HEK293 (cell line): ENCODE measurements around the gene HLA-DMB.
A peak's percentile ranks its signal among the peaks of the same experiment; 100 is the strongest.

Source experiments
- CTCF ChIA-PET: fragments of 350-600 bp; formaldehyde crosslinking; extraction: SDS; loops from one replicate; lab custom pipeline; 2021; ENCODE audit warnings: antibody characterized with exemption; lab: Yijun Ruan, JAX
- POLR2A ChIA-PET: fragments of 300-600 bp; formaldehyde crosslinking; extraction: SDS; loops from one replicate; lab custom pipeline; 2020; ENCODE audit warnings: antibody characterized with exemption, inconsistent platforms; lab: Yijun Ruan, JAX
- H3K27ac ChIP-seq: fragments of 200-500 bp; sonication (Bioruptor generic); 2 replicates; pipeline ENCODE4 v1.5.1; 2014; ENCODE audit warnings: low read depth, low read length, control low read depth, inconsistent platforms; ENCODE audit errors: extremely low read depth
- H3K36me3 ChIP-seq, 2 experiments: fragments of 200-500 bp in 1 of 2; sonication (Bioruptor generic) in 1 of 2; 1 replicate in 1 of 2; 2 replicates in 1 of 2; pipeline ENCODE4 v1.5.1; 2014 to 2017; ENCODE audit warnings: inconsistent platforms in 2 of 2, low read length in 2 of 2; ENCODE audit not compliant: control insufficient read depth in 2 of 2, insufficient read depth in 1 of 2
- H3K4me1 ChIP-seq: fragments of 200-500 bp; sonication (Bioruptor generic); 2 replicates; pipeline ENCODE4 v1.5.1; 2014; ENCODE audit warnings: mild to moderate bottlenecking, low read length, inconsistent platforms; ENCODE audit not compliant: control insufficient read depth, insufficient read depth
- H3K4me3 ChIP-seq: 2 replicates; pipeline ENCODE4 v1.5.1; 2011; ENCODE audit warnings: low read depth, mild to moderate bottlenecking, control low read depth, low read length, moderate library complexity
- H3K9me3 ChIP-seq: fragments of 200-500 bp; sonication (Bioruptor generic); 2 replicates; pipeline ENCODE4 v1.5.1; 2014; ENCODE audit warnings: low read depth, low read length, inconsistent platforms; ENCODE audit not compliant: control insufficient read depth, insufficient read depth
- EGR2 ChIP-seq: fragments of 450-650 bp; formaldehyde crosslinking; IDR thresholded peaks from 2 replicates; pipeline ENCODE4 v1.5.1; 2016; ENCODE audit warnings: low read depth, missing biosample characterization, missing genetic modification characterization
- GLI4 ChIP-seq: fragments of 450-650 bp; formaldehyde crosslinking; IDR thresholded peaks from 2 replicates; pipeline ENCODE4 v1.5.1; 2016; ENCODE audit warnings: missing biosample characterization, missing genetic modification characterization
- KLF8 ChIP-seq: fragments of 450-650 bp; formaldehyde crosslinking; IDR thresholded peaks from 2 replicates; pipeline ENCODE4 v1.5.1; 2016; ENCODE audit warnings: missing biosample characterization, missing genetic modification characterization
- KLF9 ChIP-seq: fragments of 450-650 bp; formaldehyde crosslinking; IDR thresholded peaks from 2 replicates; pipeline ENCODE4 v1.5.1; 2016; ENCODE audit warnings: missing biosample characterization, missing genetic modification characterization, low read depth
- OSR2 ChIP-seq: fragments of 450-650 bp; formaldehyde crosslinking; IDR thresholded peaks from 2 replicates; pipeline ENCODE4 v1.5.1; 2016; ENCODE audit warnings: missing biosample characterization, missing genetic modification characterization
- ZBTB1 ChIP-seq: fragments of 450-650 bp; formaldehyde crosslinking; IDR thresholded peaks from 2 replicates; pipeline ENCODE4 v1.5.1; 2016; ENCODE audit warnings: missing biosample characterization, missing genetic modification characterization
- ZEB2 ChIP-seq: fragments of 450-650 bp; formaldehyde crosslinking; IDR thresholded peaks from 2 replicates; pipeline ENCODE4 v1.5.1; 2016; ENCODE audit warnings: missing biosample characterization, missing genetic modification characterization
- ZNF146 ChIP-seq: fragments of 450-650 bp; formaldehyde crosslinking; IDR thresholded peaks from 2 replicates; pipeline ENCODE4 v1.5.1; 2016; ENCODE audit warnings: missing biosample characterization, missing genetic modification characterization
- ZNF175 ChIP-seq: fragments of 450-650 bp; formaldehyde crosslinking; IDR thresholded peaks from 2 replicates; pipeline ENCODE4 v1.5.1; 2016; ENCODE audit warnings: missing biosample characterization, missing genetic modification characterization
- ZNF292 ChIP-seq: fragments of 450-650 bp; formaldehyde crosslinking; IDR thresholded peaks from 2 replicates; pipeline ENCODE4 v1.5.1; 2016; ENCODE audit warnings: low read depth, missing biosample characterization, missing genetic modification characterization, borderline replicate concordance
- ZNF341 ChIP-seq: fragments of 450-650 bp; formaldehyde crosslinking; IDR thresholded peaks from 2 replicates; pipeline ENCODE4; 2016; ENCODE audit warnings: low read depth, missing biosample characterization, missing genetic modification characterization
- ZNF354C ChIP-seq: fragments of 450-650 bp; formaldehyde crosslinking; IDR thresholded peaks from 2 replicates; pipeline ENCODE4 v1.5.1; 2016; ENCODE audit warnings: missing biosample characterization, missing genetic modification characterization, low read depth, borderline replicate concordance
- ZNF366 ChIP-seq: fragments of 450-650 bp; formaldehyde crosslinking; conservative IDR thresholded peaks from 2 replicates; pipeline ENCODE4 v1.5.1; 2016; ENCODE audit warnings: missing biosample characterization, missing genetic modification characterization
- ZNF423 ChIP-seq: fragments of 450-650 bp; formaldehyde crosslinking; IDR thresholded peaks from 2 replicates; pipeline ENCODE4 v1.5.1; 2016; ENCODE audit warnings: missing biosample characterization, missing genetic modification characterization
- ZNF473 ChIP-seq: fragments of 450-650 bp; formaldehyde crosslinking; IDR thresholded peaks from 2 replicates; pipeline ENCODE4 v1.5.1; 2017; ENCODE audit warnings: missing biosample characterization, missing genetic modification characterization
- ZNF521 ChIP-seq: fragments of 450-650 bp; formaldehyde crosslinking; IDR thresholded peaks from 2 replicates; pipeline ENCODE4 v1.5.1; 2017; ENCODE audit warnings: missing biosample characterization, mild to moderate bottlenecking, missing genetic modification characterization
- ZNF555 ChIP-seq: fragments of 450-650 bp; formaldehyde crosslinking; conservative IDR thresholded peaks from 2 replicates; pipeline ENCODE4 v1.5.1; 2017; ENCODE audit warnings: missing biosample characterization, mild to moderate bottlenecking, missing genetic modification characterization, inconsistent platforms
- ZNF558 ChIP-seq: fragments of 450-650 bp; formaldehyde crosslinking; IDR thresholded peaks from 2 replicates; pipeline ENCODE4 v1.5.1; 2016; ENCODE audit warnings: missing biosample characterization, missing genetic modification characterization
- ZNF837 ChIP-seq: fragments of 450-650 bp; formaldehyde crosslinking; IDR thresholded peaks from 2 replicates; pipeline ENCODE4 v1.5.1; 2016; ENCODE audit warnings: missing biosample characterization, missing genetic modification characterization
- ZXDB ChIP-seq: fragments of 450-650 bp; formaldehyde crosslinking; IDR thresholded peaks from 2 replicates; pipeline ENCODE4 v1.5.1; 2016; ENCODE audit warnings: missing biosample characterization, missing genetic modification characterization
- TF ChIP-seq, protein P1 (sequence below): fragments of 450-650 bp; formaldehyde crosslinking; IDR thresholded peaks from 2 replicates; pipeline ENCODE4 v1.5.1; 2016; ENCODE audit warnings: missing biosample characterization, missing genetic modification characterization
- TF ChIP-seq, protein P2 (sequence below): fragments of 450-650 bp; formaldehyde crosslinking; IDR thresholded peaks from 2 replicates; pipeline ENCODE4 v1.5.1; 2017; ENCODE audit warnings: missing biosample characterization, missing genetic modification characterization
- TF ChIP-seq, protein P3 (sequence below): fragments of 450-650 bp; formaldehyde crosslinking; IDR thresholded peaks from 2 replicates; pipeline ENCODE4 v1.5.1; 2017; ENCODE audit warnings: missing biosample characterization, missing genetic modification characterization

The HLA-DMB gene

DNA sequence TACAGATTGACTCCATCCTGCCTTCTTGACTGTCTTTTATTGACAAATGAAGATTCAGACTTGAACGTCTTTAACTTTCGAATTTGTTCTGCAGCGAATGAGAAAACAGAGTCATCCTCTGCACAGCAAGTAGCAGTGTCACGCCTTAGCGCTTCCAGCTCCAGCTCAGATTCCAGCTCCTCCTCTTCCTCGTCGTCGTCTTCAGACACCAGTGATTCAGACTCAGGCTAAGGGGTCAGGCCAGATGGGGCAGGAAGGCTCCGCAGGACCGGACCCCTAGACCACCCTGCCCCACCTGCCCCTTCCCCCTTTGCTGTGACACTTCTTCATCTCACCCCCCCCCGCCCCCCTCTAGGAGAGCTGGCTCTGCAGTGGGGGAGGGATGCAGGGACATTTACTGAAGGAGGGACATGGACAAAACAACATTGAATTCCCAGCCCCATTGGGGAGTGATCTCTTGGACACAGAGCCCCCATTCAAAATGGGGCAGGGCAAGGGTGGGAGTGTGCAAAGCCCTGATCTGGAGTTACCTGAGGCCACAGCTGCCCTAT, 39.7 kb upstream of the HLA-DMB start (continued):
- peak; percentile 56 for TF ChIP-seq KLF8 (tag by site-specific recombination)
- TF ChIP-seq, protein P1, sequence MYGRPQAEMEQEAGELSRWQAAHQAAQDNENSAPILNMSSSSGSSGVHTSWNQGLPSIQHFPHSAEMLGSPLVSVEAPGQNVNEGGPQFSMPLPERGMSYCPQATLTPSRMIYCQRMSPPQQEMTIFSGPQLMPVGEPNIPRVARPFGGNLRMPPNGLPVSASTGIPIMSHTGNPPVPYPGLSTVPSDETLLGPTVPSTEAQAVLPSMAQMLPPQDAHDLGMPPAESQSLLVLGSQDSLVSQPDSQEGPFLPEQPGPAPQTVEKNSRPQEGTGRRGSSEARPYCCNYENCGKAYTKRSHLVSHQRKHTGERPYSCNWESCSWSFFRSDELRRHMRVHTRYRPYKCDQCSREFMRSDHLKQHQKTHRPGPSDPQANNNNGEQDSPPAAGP (tag by site-specific recombination), result peak; percentile 62; the same call in 1 of the 2 replicates
- TF ChIP-seq, protein P2, sequence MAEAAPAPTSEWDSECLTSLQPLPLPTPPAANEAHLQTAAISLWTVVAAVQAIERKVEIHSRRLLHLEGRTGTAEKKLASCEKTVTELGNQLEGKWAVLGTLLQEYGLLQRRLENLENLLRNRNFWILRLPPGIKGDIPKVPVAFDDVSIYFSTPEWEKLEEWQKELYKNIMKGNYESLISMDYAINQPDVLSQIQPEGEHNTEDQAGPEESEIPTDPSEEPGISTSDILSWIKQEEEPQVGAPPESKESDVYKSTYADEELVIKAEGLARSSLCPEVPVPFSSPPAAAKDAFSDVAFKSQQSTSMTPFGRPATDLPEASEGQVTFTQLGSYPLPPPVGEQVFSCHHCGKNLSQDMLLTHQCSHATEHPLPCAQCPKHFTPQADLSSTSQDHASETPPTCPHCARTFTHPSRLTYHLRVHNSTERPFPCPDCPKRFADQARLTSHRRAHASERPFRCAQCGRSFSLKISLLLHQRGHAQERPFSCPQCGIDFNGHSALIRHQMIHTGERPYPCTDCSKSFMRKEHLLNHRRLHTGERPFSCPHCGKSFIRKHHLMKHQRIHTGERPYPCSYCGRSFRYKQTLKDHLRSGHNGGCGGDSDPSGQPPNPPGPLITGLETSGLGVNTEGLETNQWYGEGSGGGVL (tag by site-specific recombination), result peak; percentile 28; the same call in 1 of the 2 replicates

DNA sequence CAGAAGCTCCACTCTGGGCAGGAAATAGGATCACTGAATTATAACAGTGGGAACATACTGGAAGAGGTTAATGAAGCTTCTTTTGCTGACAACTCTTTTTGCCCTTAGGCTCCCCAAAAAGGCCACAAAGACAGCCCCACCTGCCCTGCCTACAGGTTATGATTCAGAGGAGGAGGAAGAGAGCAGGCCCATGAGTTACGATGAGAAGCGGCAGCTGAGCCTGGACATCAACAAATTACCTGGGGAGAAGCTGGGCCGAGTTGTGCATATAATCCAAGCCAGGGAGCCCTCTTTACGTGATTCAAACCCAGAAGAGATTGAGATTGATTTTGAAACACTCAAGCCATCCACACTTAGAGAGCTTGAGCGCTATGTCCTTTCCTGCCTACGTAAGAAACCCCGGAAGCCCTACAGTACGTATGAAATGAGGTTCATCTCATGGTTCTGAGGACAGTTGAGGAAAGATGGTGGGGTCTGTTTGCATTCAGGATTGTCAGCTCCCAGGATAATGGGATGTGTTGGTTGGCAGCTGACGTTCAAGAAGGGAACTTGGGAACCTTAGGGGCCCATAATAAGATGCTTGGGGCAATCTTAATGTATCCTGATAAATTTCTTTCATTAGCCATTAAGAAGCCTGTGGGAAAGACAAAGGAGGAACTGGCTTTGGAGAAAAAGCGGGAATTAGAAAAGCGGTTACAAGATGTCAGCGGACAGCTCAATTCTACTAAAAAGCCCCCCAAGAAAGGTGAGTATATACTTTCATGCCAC, 39.1 kb upstream of the HLA-DMB start:
- peak overlapping the region; percentile 51 for H3K27ac ChIP-seq
- peak; percentile 56; the same call in 1 of the 2 replicates for TF ChIP-seq OSR2 (tag by site-specific recombination)
- TF ChIP-seq ZNF555, result no peak
- no peak for TF ChIP-seq GLI4 (tag by site-specific recombination)
- TF ChIP-seq ZNF473 (tag by site-specific recombination), result no peak
- peaks cover 64 to 68% of the 10 kb centered on the region in 2 experiments for H3K36me3 ChIP-seq
- no peaks in the 10 kb centered on the region for H3K9me3 ChIP-seq
- peaks cover 33% of the 10 kb centered on the region for H3K4me1 ChIP-seq
- H3K4me3 ChIP-seq, result no peak overlapping the region
- ChIA-PET POLR2A (interaction anchor here (1.1 to 7.7 kb wide), 4 partner anchors 9 to 297 kb away, joined by 3 to 405 read pairs (median 8); partner anchors contain the start of genes B3GALT4 and BRD2), CTCF (interaction anchor here (0.5 to 11.4 kb wide), 17 partner anchors 8 to 168 kb away, joined by 3 to 250 read pairs (median 4); partner anchors contain the start of genes HLA-DMA, HLA-DMB, PSMB9 and TAP1)

DNA sequence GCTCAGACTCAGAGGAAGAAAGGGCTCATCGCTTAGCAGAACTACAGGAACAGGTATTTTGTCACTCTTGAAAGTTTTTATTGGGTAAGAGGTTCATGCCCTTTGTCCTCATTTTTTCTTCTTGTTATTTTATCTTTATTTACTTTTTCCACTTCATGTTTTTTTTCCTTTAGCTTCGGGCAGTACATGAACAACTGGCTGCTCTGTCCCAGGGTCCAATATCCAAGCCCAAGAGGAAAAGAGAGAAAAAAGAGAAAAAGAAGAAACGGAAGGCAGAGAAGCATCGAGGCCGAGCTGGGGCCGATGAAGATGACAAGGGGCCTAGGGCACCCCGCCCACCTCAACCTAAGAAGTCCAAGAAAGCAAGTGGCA, 37.1 kb upstream of the HLA-DMB start:
- CTCF ChIA-PET, result interaction anchor here (0.7 to 18.0 kb wide), 6 partner anchors 9 to 92 kb away, joined by 3 to 344 read pairs (median 6); partner anchors contain the start of gene HLA-DMA
- TF ChIP-seq KLF8 (tag by site-specific recombination) (peak; percentile 42; the same call in 1 of the 2 replicates), ZNF292 (no peak), ZXDB (tag by site-specific recombination) (no peak), ZNF558 (tag by site-specific recombination) (no peak), ZNF837 (tag by site-specific recombination) (no peak), ZNF146 (no peak), ZNF354C (tag by site-specific recombination) (no peak), EGR2 (tag by site-specific recombination) (0 out of 2 replicates have a peak, but pooled peaks have one; percentile 11), ZNF423 (no peak), ZNF175 (tag by site-specific recombination) (no peak), ZBTB1 (tag by site-specific recombination) (no peak), ZNF366 (tag by site-specific recombination) (peak; percentile 49), ZNF521 (no peak), KLF9 (tag by site-specific recombination) (peak; percentile 26; the same call in 1 of the 2 replicates), ZEB2 (tag by site-specific recombination) (0 out of 2 replicates have a peak, but pooled peaks have one; percentile 10), ZNF555 (no peak), ZNF341 (tag by site-specific recombination) (no peak)
- TF ChIP-seq, protein P2 (tag by site-specific recombination), result no peak
- TF ChIP-seq, protein P3, sequence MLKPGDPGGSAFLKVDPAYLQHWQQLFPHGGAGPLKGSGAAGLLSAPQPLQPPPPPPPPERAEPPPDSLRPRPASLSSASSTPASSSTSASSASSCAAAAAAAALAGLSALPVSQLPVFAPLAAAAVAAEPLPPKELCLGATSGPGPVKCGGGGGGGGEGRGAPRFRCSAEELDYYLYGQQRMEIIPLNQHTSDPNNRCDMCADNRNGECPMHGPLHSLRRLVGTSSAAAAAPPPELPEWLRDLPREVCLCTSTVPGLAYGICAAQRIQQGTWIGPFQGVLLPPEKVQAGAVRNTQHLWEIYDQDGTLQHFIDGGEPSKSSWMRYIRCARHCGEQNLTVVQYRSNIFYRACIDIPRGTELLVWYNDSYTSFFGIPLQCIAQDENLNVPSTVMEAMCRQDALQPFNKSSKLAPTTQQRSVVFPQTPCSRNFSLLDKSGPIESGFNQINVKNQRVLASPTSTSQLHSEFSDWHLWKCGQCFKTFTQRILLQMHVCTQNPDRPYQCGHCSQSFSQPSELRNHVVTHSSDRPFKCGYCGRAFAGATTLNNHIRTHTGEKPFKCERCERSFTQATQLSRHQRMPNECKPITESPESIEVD, result peak; percentile 30; the same call in 1 of the 2 replicates
- H3K9me3 ChIP-seq, result no peaks in the 10 kb centered on the region
- H3K27ac ChIP-seq, result peak overlapping the region; percentile 39; the same call in 1 of the 2 replicates
- peaks cover 33% of the 10 kb centered on the region for H3K4me1 ChIP-seq
- peak overlapping the region; percentile 8; the same call in 1 of the 2 replicates for H3K4me3 ChIP-seq
- POLR2A ChIA-PET, result interaction anchor here (0.9 to 2.7 kb wide), 4 partner anchors 9 to 140 kb away, joined by 3 to 9 read pairs (median 6); partner anchors contain the start of genes BRD2 and TAP2
- H3K36me3 ChIP-seq, result peaks cover 78 to 88% of the 10 kb centered on the region in 2 experiments
